Measurements from ENCODE around the gene KDM7A.

KDM7A gene

DNA sequence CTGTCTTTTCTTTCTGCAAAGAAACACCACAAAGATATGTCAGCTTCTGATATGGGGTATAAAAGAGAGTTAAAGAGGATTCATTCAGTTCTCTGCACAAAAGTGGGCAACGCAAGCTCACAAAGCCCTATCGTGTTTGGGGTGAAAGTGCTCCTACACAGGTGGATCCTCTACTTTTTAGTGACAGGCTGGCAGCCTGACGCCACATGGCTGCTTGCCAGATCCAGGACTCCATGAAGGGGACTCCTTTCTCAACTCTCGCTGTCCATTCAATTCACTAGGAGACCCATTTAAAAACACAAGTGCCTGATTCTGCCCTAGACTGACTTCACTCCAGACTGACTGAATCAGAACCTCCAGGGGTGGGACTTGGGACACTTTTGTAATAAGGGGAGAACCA is 122.0 kb downstream of the KDM7A start:
- DNase-seq (ENCODE audit: low read depth) = no peak

DNA sequence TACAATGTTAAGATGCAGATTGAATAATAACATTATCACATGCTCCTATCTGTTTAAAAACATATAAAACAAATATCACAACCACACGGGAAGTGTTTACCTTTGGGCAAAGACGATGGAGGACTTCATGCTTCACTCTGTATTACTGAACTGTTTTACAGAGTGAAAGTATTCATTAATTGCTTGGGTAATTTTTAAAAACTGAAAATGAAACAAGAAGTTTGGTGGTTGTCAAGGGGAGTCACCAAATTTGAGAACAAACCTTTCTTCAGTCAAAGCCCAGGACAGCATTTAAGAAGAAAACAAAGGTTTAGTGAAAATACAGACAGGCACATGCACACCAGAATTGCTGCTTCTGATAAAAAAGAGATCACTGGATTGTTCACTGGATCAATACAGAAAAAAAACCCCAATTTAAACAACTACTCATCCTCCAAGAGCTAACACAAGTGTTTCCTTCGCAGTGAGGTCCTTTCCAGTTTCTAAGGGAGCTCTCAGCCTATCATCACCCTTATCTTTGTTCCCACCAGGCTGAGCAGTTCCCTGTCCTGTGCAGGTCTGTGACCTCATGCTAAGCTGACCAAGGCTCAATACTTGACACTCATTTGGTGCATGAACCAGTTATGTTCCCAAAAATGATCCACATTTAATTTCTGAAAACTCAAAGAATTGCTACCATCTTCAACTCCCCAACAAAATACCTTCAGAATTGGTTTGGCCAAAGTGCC is 122.8 kb downstream of the KDM7A start:
- no peak for DNase-seq (ENCODE audit: low read depth)

DNA sequence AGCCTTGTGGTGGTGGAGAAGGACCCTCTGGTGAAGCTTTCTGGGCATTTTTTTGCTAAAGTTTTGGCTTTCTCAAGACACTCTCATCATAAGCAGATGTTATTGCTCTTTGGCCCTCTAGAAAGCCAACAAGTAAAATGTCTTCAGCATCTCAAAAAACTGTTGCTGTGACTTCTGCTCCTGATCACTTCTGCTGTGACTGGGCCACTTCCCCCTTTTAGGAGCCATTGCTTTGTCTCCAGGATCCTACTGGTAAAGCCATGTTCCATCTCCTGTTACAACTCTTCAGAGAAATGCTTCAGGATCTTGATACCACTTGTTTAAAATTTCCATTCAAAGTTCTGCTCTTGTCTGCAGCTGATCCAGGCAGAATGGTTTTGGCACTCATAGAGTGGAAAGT is 125.0 kb downstream of the KDM7A start:
- no peak for DNase-seq (ENCODE audit: low read depth)

DNA sequence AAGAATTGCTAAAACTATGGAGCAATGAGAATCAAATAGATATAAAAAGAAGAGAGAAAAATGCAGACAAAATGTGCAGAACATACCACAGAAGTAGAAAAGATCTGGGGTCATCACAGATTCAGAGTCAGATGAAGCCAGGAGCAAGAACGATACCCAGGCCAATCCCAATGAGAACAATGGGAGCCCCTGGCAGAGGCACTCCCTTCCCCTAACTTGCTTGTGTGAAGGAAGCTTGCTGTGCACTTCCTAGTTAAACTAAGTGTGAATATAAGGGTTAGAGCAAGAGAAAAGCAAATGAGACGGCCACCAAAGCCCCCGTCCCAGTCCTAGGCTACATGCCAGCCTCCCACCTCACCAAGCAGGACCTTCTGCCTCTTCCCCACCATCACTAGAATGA is 126.7 kb downstream of the KDM7A start:
- DNase-seq (ENCODE audit: low read depth) = no peak

DNA sequence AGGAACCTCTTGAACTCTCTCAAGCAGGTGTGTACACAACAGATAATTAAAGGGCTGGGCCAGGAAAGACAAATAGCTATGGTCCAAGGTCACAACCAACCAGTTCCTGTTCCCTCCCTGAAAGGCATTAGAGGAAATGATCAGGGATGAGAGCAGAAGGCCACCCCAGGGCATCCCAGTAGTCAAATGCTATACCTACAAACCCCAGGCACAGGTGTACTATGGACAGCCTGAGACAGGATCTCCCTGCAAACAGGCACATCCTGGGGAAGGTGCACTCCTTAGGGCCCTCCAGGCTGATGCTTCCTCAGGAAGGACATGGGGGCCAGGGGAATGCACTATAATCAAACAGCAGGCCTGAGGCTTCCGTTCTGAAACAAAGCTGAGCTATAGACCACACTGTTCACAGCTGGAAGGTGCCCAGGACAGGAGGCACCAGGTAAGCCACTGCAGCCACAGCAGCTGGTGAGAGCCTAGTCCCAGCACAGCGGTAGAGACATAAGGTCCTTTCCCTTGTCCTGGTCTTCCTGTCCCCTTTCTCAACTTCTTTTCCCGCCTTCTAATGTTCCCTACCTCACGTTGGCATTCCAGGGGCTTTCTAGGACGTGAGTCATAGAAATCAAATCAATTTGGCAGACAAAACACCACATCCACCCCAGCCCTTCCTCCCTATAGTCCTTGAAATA is 127.3 kb downstream of the KDM7A start:
- DNase-seq (ENCODE audit: low read depth) = no peak

DNA sequence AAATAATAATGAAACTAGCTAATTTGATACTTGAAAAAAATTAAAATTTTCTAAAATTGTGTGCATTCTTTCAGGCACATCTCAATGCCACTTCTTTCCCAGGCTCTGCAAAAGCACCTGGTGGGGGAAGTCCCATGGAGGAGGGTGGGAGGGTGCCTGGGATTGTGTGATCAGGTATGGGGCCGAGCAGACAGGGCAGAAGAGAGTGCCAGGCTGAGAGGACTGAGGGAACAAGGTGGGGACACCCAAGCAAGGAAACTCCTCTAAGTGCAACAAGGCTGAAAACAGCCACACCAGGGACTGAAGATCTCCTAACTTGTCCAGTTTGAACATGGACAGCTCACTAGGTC is 127.8 kb downstream of the KDM7A start:
- no peak for DNase-seq (ENCODE audit: low read depth)

DNA sequence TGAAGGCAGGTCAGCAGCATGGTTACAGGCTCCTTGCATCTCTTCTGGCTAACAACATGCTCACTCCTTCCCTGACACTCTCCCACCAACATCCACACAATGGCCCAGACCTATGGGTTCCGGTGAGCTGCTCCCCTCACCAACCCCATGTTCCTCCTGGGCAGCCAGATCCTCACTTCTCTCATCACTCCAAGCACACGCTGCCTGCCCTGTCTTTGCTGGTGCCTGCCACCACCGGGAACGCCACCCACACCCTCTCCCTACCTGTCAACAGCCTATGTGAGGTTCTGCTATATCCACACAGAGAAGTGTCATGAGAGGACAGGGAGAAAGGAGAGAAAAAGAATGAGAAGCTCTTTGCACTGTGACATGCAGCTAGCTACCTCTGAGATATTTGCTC is 128.6 kb downstream of the KDM7A start:
- DNase-seq (ENCODE audit: low read depth) = no peak

DNA sequence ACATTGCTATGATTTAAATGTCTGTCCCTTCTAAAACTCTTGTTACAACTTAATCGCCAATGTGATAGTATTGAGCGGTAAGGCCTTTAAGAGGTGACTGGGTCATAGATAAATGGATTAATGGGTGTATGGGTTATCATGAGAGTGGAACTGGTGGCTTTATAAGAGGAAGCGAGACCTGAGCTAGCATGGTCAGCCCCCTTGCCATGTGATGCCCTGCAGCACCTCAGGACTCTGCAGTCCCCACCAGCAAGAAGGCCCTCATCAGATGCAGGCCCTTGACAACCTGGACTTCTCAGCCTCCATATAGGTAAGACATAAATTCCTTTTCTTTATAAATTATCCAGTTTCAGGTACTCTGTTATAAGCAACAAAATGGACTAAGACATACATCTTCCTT is 129.6 kb downstream of the KDM7A start:
- no peak for DNase-seq (ENCODE audit: low read depth)

DNA sequence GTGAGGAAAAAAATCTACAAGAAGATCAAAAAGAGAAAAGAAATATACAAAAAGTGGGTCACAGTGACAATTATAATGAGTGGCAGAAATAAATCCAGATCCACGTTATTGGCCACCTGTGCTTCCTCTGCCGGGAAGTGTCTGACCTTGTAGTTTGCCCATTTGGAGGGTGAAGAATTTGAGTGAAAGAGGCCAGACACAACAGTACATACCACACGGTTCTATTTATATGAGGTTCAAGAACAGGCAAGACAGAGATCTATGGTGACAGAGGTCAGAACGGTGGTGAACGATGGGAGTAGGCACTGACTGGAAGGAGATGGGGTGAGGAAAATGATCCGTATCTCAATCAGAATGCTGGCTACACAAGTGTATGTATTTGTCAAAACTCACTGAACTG is 131.1 kb downstream of the KDM7A start:
- no peak for DNase-seq (ENCODE audit: low read depth)

DNA sequence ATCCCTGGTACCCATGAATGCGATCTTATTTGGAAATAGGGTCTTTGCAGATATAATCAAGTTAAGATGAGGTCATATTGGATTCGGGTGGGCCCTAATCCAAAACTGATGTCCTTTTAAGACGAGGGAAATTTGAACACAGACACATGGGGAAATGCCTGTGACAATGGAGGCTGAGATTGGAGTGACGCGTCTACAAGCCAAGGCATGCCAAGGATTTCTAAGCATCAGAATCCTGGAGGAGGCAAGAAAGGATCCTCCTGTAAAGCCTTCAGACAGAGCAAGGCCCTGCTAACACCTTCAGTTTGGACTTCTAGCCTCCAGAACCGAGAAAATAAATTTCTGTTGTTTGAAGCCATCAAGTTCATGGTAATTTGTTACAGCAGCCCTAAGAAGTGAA is 132.5 kb downstream of the KDM7A start:
- DNase-seq (ENCODE audit: low read depth) = no peak

DNA sequence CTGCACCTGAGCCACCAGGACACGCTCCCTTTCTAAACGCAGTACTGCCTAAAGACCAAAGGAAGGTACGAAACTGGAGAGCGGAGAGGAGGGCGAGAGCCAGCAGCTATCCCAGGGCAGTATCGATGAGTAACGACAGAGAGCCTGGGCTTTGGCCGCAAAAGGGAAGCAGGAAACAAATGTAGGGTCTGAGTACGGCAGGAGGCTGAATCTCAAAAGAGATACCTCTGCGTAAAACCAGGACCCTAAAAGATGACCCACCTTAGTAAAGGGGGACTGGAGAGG is 134.5 kb downstream of the KDM7A start:
- no peak for DNase-seq (ENCODE audit: low read depth)

DNA sequence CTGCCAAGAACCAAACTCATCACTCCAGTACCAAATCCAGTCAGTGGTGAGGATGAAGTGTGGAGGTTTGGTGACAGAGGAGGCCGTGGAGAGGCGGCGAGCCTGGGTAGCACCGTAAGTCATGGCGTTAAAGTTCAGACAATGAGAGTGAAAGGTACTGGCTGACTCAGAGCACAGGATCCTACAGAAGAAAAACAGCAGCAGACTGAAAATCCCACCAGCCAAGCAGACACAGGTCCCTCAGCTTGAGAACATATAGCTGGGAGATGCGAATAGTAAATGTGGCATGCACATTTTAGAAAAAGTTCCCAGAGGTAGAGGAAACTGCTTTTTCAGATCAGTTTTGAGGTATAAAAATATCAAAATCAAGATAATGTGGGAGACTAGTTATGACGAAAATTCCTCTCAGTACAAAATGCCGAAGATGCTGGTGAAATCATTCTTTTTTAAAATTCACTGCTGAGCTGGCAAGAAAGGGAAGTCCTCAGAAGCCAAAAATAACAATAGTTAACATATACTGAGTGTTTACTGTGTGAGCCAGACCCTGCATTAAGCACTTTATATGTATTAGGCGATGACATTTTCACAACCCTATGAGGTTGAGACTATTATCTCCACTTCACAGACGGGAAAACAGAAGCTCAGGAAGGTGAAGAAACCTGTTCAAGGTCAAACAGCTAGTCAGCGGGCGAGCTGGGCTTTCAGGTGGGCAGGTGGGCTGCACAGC is 135.0 kb downstream of the KDM7A start:
- no peak for DNase-seq (ENCODE audit: low read depth)

DNA sequence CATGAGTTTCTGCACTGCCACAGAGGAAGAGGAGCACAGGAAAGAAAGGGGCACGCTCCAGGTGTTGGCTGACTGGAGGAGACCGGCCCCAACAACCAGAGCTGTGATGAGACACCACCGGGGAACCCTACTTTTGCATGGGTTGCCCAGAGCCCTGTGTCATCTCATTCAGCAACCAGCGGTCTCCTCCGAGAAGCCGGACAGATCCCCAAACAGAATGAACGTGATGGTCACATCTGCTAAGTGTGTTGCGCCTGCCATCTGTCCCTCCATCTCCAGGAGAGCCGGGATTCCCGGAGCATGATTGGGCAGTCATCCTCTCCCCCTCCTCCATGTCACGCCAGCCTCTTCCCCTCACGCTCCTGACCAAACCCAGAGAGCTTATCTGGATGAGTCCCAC is 136.9 kb downstream of the KDM7A start:
- DNase-seq (ENCODE audit: low read depth) = no peak

DNA sequence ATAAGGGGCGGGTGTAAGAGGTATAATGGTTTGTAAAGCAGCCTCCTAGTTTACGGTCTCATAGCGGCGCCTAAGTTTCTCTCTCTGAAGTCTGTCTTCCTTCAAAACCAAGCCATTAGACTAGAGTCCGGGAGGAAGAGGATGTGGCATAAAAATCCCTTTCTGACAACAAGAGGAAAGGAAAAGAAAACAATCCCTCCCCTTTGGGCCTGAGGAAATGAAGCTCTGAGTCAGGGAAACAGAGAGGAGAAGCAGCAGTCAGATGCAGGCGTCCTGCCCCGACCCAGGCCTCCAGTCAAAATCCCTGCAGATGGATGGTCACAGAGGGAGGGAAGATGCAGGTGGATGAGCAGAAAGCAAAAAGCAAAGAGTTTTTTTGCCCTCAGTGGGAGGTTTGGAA is 137.7 kb downstream of the KDM7A start:
- no peak for DNase-seq (ENCODE audit: low read depth)

DNA sequence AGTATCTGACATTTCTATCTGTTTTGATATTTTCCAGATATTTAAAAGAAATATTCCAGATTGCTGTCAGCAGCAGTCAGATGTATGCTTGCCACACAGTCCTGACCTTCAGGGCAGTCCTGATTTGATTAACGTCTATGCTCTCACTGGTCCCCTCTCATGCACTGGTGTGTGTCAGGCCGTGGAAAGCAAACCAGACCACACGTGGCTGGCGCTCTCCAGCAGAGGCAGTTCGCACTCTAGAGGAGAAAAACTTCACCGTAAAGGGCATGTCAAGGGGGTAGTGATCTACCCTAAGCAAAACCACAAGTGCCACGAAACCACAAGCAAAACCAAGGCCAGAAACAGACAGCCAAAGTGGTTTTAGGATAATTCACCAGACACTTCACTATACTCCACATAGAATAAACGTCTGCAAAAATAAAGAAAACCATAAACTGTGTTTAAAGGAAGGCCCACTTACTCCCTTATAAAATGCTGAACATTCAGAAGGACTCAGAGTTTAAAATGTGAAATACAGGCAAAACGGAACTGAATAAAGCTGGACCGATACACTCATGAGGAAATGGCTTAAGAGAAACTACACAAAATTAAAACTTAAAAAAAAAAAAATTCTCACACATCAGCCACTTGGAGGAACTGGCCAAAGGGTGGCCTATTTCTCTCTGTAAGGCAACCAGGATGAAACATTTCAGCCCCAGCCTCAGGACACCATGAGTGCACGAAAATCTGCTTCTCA is 140.4 kb downstream of the KDM7A start:
- no peak for DNase-seq (ENCODE audit: low read depth)

DNA sequence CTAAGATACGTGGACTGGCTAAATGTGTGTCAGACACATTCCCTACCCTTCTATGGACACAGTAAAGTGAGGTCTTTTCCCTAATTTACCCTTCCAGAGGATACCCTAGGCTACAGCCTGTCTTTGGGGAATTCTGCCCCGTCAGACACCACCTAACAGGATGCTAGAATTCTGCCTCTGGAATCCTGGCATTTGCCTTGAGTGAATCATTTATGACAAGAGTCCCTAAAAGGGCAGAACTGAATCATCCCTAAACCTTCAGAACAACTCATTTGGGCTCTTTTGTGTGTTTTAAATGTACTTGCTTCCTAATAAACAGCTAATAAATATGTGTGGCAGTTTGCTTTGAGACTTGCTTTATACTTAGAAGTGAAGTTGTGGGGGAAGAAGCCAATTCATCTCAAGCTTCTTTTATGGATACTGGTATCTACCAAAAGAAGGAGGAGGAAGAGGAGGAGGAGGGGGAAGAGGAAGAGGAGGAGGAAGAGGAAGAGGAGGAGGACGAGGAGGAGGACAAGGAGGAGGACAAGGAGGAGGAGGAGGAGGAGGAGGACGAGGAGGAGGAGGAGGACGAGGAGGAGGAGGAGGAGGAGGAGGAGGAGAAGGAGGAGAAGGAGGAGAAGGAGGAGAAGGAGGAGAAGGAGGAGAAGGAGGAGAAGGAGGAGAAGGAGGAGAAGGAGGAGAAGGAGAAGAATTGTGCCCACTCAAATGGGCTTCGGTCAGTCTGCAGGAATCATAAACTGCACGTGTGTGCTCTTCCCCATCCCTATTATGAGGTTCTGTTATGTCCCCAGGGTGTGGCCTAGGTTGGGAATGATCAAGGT is 141.2 kb downstream of the KDM7A start:
- DNase-seq (ENCODE audit: low read depth) = no peak

All from stimulated activated CD8-positive, alpha-beta memory T cell treated with anti-CD3 and anti-CD28 coated beads, Interleukin-15, amount 100 ng/mL, for 24 hours (primary cell).